PFSK-1 (cell line): ENCODE results near the gene DCAF8.

ENCODE experiments used
- POLR2AphosphoS5 ChIP-seq: IDR thresholded peaks from 2 replicates; pipeline ENCODE4 v1.6.1; 2012; ENCODE audit warnings: low read depth, mild to moderate bottlenecking, control low read depth, low read length, moderate library complexity
- REST ChIP-seq, 2 experiments: IDR thresholded peaks; 2 replicates each; pipeline versions ENCODE4 v1.6.1 to v1.8.0; 2011 to 2012; ENCODE audit warnings: low read depth in 2 of 2, low read length in 2 of 2, control low read depth in 1 of 2, inconsistent platforms in 1 of 2, mild to moderate bottlenecking in 1 of 2, moderate library complexity in 1 of 2; ENCODE audit not compliant: insufficient read depth in 1 of 2
- SIN3A ChIP-seq: IDR thresholded peaks from 2 replicates; pipeline ENCODE4 v1.6.1; 2012; ENCODE audit warnings: mild to moderate bottlenecking, low read length, moderate library complexity, borderline replicate concordance; ENCODE audit not compliant: insufficient read depth
- TAF1 ChIP-seq: IDR thresholded peaks from 2 replicates; pipeline ENCODE4 v1.6.1; 2012; ENCODE audit warnings: low read length, control low read depth, borderline replicate concordance; ENCODE audit not compliant: insufficient read depth

- TF ChIP-seq POLR2AphosphoS5 = no peak
- TF ChIP-seq SIN3A = no peak
- no peak for TF ChIP-seq TAF1
- TF ChIP-seq REST (IDR thresholded peaks at IDR 0.05; ENCODE audit: insufficient read depth in 1 of 2, low read depth in 2 of 2, low read length in 2 of 2) = no peak
Measured at GRCh38 chr1:160267284-160267991, 5.1 kb upstream of the DCAF8 start.
